HG03378 (cell line): Measurements from ENCODE around the gene ABCD1.

ENCODE experiments used
- ATAC-seq: cut with Tn5 transposase; IDR thresholded peaks from one replicate; pipeline ENCODE4 v1.9.1; 2021; ENCODE audit warnings: mild to moderate bottlenecking, moderate library complexity; ENCODE audit not compliant: unreplicated experiment

The ABCD1 gene

GRCh38 chrX:153783378-153784013, 58.8 kb downstream of the ABCD1 start:
- ATAC-seq, result no peak

GRCh38 chrX:153784325-153784967, 59.8 kb downstream of the ABCD1 start:
- no peak for ATAC-seq

- ATAC-seq, result no peak
Measured at GRCh38 chrX:153786669-153787068, 62.0 kb downstream of the ABCD1 start.

- no peak for ATAC-seq
Measured at GRCh38 chrX:153789654-153790053, 65.0 kb downstream of the ABCD1 start.

GRCh38 chrX:153791104-153791852, 66.6 kb downstream of the ABCD1 start:
- no peak for ATAC-seq

GRCh38 chrX:153792368-153792767, 67.7 kb downstream of the ABCD1 start:
- no peak for ATAC-seq

GRCh38 chrX:153793291-153793690, 68.6 kb downstream of the ABCD1 start:
- no peak for ATAC-seq
